CD4-positive, alpha-beta T cell (primary cell): ENCODE measurements around the gene LMTK3. TPM values are rescaled to one million over a fixed set of nuclear protein-coding genes. Genes with fewer than 3 reads are reported as not detected.
A peak's percentile ranks its signal among the peaks of the same experiment; 100 is the strongest.

Source experiments
- ATAC-seq: fragments of 200-7000 bp; cut with Tn5 transposase; one replicate; pipeline ENCODE4 v1.10.0; 2022; ENCODE audit warnings: mild to moderate bottlenecking; ENCODE audit not compliant: poor library complexity
- CTCF ChIA-PET: fragments of 350-600 bp; sonication (Branson Sonifier 250); formaldehyde crosslinking; loops from one replicate; lab custom pipeline; 2021; ENCODE audit warnings: antibody characterized with exemption, inconsistent platforms; lab: Charles Lee
- POLR2A ChIA-PET: fragments of 350-600 bp; sonication (Branson Sonifier 250); formaldehyde crosslinking; loops from one replicate; lab custom pipeline; 2021; ENCODE audit warnings: antibody characterized with exemption, inconsistent platforms; lab: Charles Lee
- DNase-seq, 14 experiments: peaks; one replicate each; pipeline ENCODE4 v3.0.0-alpha.2; 2013 to 2020; ENCODE audit warnings: mixed read lengths in 2 of 14
- H3K27ac ChIP-seq, 2 donors: one replicate each; pipeline versions ENCODE4 v1.5.1 to v1.7.0; 2013; ENCODE audit warnings: low read length in 2 of 2, low read depth in 1 of 2, mild to moderate bottlenecking in 1 of 2
- H3K27me3 ChIP-seq, 2 experiments: 1 replicate in 1 of 2; 2 replicates in 1 of 2; pipeline versions ENCODE4 v1.6.1 to v1.7.0; 2013; ENCODE audit warnings: low read length in 2 of 2, control low read depth in 1 of 2, mild to moderate bottlenecking in 1 of 2, moderate library complexity in 1 of 2; ENCODE audit not compliant: insufficient read depth in 2 of 2, control insufficient read depth in 1 of 2
- H3K36me3 ChIP-seq: one replicate; pipeline ENCODE4 v1.6.1; 2013; ENCODE audit warnings: low read length, control low read depth; ENCODE audit not compliant: insufficient read depth
- H3K4me1 ChIP-seq: one replicate; pipeline ENCODE4 v1.6.1; 2013; ENCODE audit warnings: low read length, control low read depth; ENCODE audit not compliant: insufficient read depth
- H3K4me3 ChIP-seq: one replicate; pipeline ENCODE4 v1.5.1; 2013; ENCODE audit warnings: mild to moderate bottlenecking, low read length, moderate library complexity
- H3K9me3 ChIP-seq, 2 experiments: 1 replicate in 1 of 2; 2 replicates in 1 of 2; pipeline versions ENCODE4 v1.6.1 to v1.7.0; 2013; ENCODE audit warnings: low read length in 2 of 2, mild to moderate bottlenecking in 2 of 2, control low read depth in 1 of 2, moderate library complexity in 1 of 2; ENCODE audit not compliant: control insufficient read depth in 1 of 2, insufficient read depth in 1 of 2
- H3K27ac Mint-ChIP-seq: one replicate; pipeline ENCODE4 v1.8.0; 2020; ENCODE audit warnings: mixed read lengths
- H3K27me3 Mint-ChIP-seq: one replicate; pipeline ENCODE4 v1.8.0; 2021; ENCODE audit warnings: mixed read lengths
- H3K36me3 Mint-ChIP-seq: one replicate; pipeline ENCODE4 v1.8.0; 2021; ENCODE audit warnings: low read depth, mixed read lengths
- H3K4me1 Mint-ChIP-seq: one replicate; pipeline ENCODE4 v1.8.0; 2021; ENCODE audit warnings: low read depth, mixed read lengths
- H3K4me3 Mint-ChIP-seq: one replicate; pipeline ENCODE4 v1.8.0; 2020; ENCODE audit warnings: mild to moderate bottlenecking, mixed read lengths
- H3K9me3 Mint-ChIP-seq: one replicate; pipeline ENCODE4 v1.8.0; 2020; ENCODE audit warnings: mixed read lengths
- intact Hi-C, 2 experiments: fragments of 100-400 bp; cut with DNase I in 1 of 2; cut with micrococcal nuclease in 1 of 2; formaldehyde crosslinking; loops; one replicate each; pipeline versions ENCODE4 v1.15.1 to v1.9.0; 2023 to 2025; cut with DNase I, micrococcal nuclease
- total RNA-seq, 174 experiments: library from RNA in 2 of 174; stranded (reverse) in 2 of 174; gene quantifications; one replicate each; pipeline ENCODE4 v1.2.3 and lab custom pipeline; 2021 to 2026
- TF ChIP-seq, protein P1 (sequence below): fragments of 200-600 bp; IDR thresholded peaks from one replicate; pipeline ENCODE4 v1.8.0; 2022; ENCODE audit warnings: antibody characterized with exemption, mild to moderate bottlenecking

The LMTK3 gene
- total RNA-seq, 2 experiments from 2014 or later: 15.6 to 18.9 TPM

GRCh38 chr19:48558018-48558684 lies 46.5 kb upstream of the LMTK3 start:
- no peak overlapping the region for H3K4me3 ChIP-seq
- ATAC-seq: no peak
- peaks cover 5% of the 10 kb centered on the region for H3K4me1 ChIP-seq
- ChIA-PET POLR2A (no interaction called here), CTCF (no interaction called here)
- intact Hi-C loops: no loop called here
- H3K36me3 Mint-ChIP-seq: no peaks in the 10 kb centered on the region
- peaks cover 0 to 7% of the 10 kb centered on the region in 2 experiments for H3K27me3 ChIP-seq
- no peak overlapping the region for H3K4me3 Mint-ChIP-seq
- no peaks in the 10 kb centered on the region for H3K9me3 Mint-ChIP-seq
- H3K27ac Mint-ChIP-seq: no peak overlapping the region
- H3K4me1 Mint-ChIP-seq: no peaks in the 10 kb centered on the region
- H3K27ac ChIP-seq: no peak overlapping the region
- peaks cover 14% of the 10 kb centered on the region for H3K27me3 Mint-ChIP-seq
- TF ChIP-seq, protein P1, sequence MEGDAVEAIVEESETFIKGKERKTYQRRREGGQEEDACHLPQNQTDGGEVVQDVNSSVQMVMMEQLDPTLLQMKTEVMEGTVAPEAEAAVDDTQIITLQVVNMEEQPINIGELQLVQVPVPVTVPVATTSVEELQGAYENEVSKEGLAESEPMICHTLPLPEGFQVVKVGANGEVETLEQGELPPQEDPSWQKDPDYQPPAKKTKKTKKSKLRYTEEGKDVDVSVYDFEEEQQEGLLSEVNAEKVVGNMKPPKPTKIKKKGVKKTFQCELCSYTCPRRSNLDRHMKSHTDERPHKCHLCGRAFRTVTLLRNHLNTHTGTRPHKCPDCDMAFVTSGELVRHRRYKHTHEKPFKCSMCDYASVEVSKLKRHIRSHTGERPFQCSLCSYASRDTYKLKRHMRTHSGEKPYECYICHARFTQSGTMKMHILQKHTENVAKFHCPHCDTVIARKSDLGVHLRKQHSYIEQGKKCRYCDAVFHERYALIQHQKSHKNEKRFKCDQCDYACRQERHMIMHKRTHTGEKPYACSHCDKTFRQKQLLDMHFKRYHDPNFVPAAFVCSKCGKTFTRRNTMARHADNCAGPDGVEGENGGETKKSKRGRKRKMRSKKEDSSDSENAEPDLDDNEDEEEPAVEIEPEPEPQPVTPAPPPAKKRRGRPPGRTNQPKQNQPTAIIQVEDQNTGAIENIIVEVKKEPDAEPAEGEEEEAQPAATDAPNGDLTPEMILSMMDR: no peak
- no peaks in the 10 kb centered on the region for H3K36me3 ChIP-seq
- H3K9me3 ChIP-seq: no peaks in the 10 kb centered on the region
- DNase-seq: peak in 1 of 14 experiments; percentile 15

- Mint-ChIP-seq H3K4me1 (no peaks in the 10 kb centered on the region), H3K27ac (no peak overlapping the region), H3K4me3 (no peak overlapping the region), H3K36me3 (no peaks in the 10 kb centered on the region), H3K9me3 (no peaks in the 10 kb centered on the region), H3K27me3 (peaks cover 14% of the 10 kb centered on the region)
- TF ChIP-seq, protein P1: no peak
- Histone ChIP-seq H3K27me3 (peaks cover 0 to 7% of the 10 kb centered on the region in 2 experiments), H3K4me3 (no peak overlapping the region), H3K4me1 (peaks cover 5% of the 10 kb centered on the region), H3K9me3 (no peaks in the 10 kb centered on the region), H3K27ac (no peak overlapping the region), H3K36me3 (no peaks in the 10 kb centered on the region)
- ChIA-PET POLR2A (no interaction called here), CTCF (no interaction called here)
- ATAC-seq (no peak), DNase-seq (no peak)
- intact Hi-C loops: no loop called here
These were observed 45.2 kb upstream of the LMTK3 start for GRCh38 chr19:48556825-48557224.

GRCh38 chr19:48556163-48556562 lies 44.5 kb upstream of the LMTK3 start:
- no peak for DNase-seq

More at GRCh38 chr19:48556163-48556562, 44.5 kb upstream of the LMTK3 start:
- Histone ChIP-seq H3K4me3 (no peak overlapping the region), H3K9me3 (no peaks in the 10 kb centered on the region), H3K27ac (no peak overlapping the region), H3K4me1 (peaks cover 5% of the 10 kb centered on the region), H3K36me3 (no peaks in the 10 kb centered on the region), H3K27me3 (peaks cover 0 to 7% of the 10 kb centered on the region in 2 experiments)
- ChIA-PET CTCF (no interaction called here), POLR2A (no interaction called here)
- Mint-ChIP-seq H3K27ac (no peak overlapping the region), H3K4me1 (no peaks in the 10 kb centered on the region), H3K27me3 (peaks cover 18% of the 10 kb centered on the region), H3K9me3 (no peaks in the 10 kb centered on the region), H3K36me3 (no peaks in the 10 kb centered on the region), H3K4me3 (no peak overlapping the region)
- TF ChIP-seq, protein P1: no peak
- no peak for ATAC-seq
- intact Hi-C loops: no loop called here
